NCI-H510A (cell line): ENCODE measurements around the gene CDC23.
A peak's percentile ranks its signal among the peaks of the same experiment; 100 is the strongest.
"Not testable (repeated sequence)": the region's sequence is repeated elsewhere in the genome, so short reads cannot be mapped to it uniquely, and the experiment has no call there.

Experiments used
- DNase-seq: peaks from one replicate; lab custom pipeline; 2025; lab: John Stamatoyannopoulos, UW

Gene CDC23

GRCh38 chr5:138210985-138211384 lies 2.1 kb downstream of the CDC23 start:
- DNase-seq, result no peak

GRCh38 chr5:138193859-138194258 lies 19.3 kb downstream of the CDC23 start:
- not testable (repeated sequence) for DNase-seq

GRCh38 chr5:138192826-138193225 lies 20.3 kb downstream of the CDC23 start:
- DNase-seq, result no peak

GRCh38 chr5:138188626-138189025 lies 24.5 kb downstream of the CDC23 start:
- no peak for DNase-seq

GRCh38 chr5:138186002-138186447 lies 27.1 kb downstream of the CDC23 start:
- DNase-seq, result no peak

GRCh38 chr5:138182808-138183207 lies 30.3 kb downstream of the CDC23 start:
- no peak for DNase-seq

- DNase-seq, result no peak
Observed at GRCh38 chr5:138180841-138181240, 32.3 kb downstream of the CDC23 start.

GRCh38 chr5:138180183-138180782 lies 32.8 kb downstream of the CDC23 start:
- DNase-seq, result no peak

- DNase-seq, result no peak
Observed at GRCh38 chr5:138179277-138179857, 33.8 kb downstream of the CDC23 start.

- DNase-seq, result peak; percentile 76
Observed at GRCh38 chr5:138178516-138179276, 34.4 kb downstream of the CDC23 start, which contains the start of the genes BRD8 and KIF20A. BRD8 (minus strand) TSS chr5:138178630; CDS start chr5:138178614, 16 bp downstream. KIF20A (plus strand) TSS chr5:138179112; CDS start chr5:138179681, 569 bp downstream.

GRCh38 chr5:138177941-138178515 lies 35.1 kb downstream of the CDC23 start:
- no peak for DNase-seq

GRCh38 chr5:138170299-138170698 lies 42.8 kb downstream of the CDC23 start:
- no peak for DNase-seq

- DNase-seq, result no peak
Observed at GRCh38 chr5:138169124-138169523, 44.0 kb downstream of the CDC23 start.

GRCh38 chr5:138163721-138164120 lies 49.4 kb downstream of the CDC23 start:
- DNase-seq, result no peak

- DNase-seq, result no peak
Observed at GRCh38 chr5:138160706-138161105, 52.4 kb downstream of the CDC23 start.

GRCh38 chr5:138159666-138160065 lies 53.5 kb downstream of the CDC23 start:
- no peak for DNase-seq

- DNase-seq, result no peak
Observed at GRCh38 chr5:138157626-138158025, 55.5 kb downstream of the CDC23 start.

GRCh38 chr5:138155977-138156376 lies 57.1 kb downstream of the CDC23 start:
- DNase-seq, result not testable (repeated sequence)

GRCh38 chr5:138149530-138149929 lies 63.6 kb downstream of the CDC23 start:
- no peak for DNase-seq

- DNase-seq, result no peak
Observed at GRCh38 chr5:138148811-138149210, 64.3 kb downstream of the CDC23 start.

GRCh38 chr5:138143578-138143977 lies 69.5 kb downstream of the CDC23 start:
- not testable (repeated sequence) for DNase-seq

GRCh38 chr5:138141734-138142133 lies 71.4 kb downstream of the CDC23 start:
- DNase-seq, result no peak

- no peak for DNase-seq
Observed at GRCh38 chr5:138140268-138140667, 72.9 kb downstream of the CDC23 start.
